ENCODE measurements around the gene TOMT.
A peak's percentile ranks its signal among the peaks of the same experiment; 100 is the strongest.

DNA sequence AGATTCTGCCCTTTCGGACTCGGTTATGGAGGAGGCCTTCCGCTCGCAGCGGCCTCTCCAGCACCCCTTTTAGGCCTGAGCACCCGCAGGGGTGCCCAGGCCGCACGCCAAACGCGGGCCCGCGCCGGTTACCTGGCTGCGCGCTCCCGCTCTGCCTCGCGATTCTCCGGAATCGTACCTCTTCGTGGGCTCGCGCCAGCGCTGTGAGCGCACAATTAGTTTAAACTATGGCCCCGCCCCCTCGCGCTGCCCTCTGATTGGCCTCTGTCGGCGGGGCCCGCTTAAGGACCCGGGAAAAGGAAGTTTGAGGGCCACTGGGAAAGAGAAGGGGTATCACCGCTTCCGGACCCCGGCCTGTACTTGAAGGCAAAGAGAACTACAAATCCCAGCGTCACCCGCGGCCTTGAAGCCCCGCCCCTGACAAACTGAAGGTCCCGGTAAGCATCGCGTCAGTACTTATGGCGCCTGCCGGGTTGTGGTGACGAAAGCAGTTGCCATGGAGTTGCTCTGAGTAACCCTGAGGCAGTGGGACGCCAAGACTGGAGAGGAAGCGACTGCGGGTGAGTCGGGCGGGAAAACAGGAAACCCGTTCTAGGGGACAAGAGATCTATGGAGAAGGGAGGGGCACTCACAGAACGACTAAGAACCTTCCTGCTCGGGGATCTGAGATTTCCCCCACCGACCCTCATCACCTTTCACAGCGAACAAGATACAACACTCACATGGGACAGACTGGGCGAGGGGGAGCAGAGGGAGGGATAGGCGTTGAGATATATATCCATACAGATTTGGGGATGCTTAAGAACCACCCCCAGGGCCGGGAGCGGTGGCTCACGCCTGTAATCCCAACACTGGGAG is 25.2 kb upstream of the TOMT start, which contains the start of the genes LRRC51 and NUMA1:
- TF ChIP-seq, protein P1, sequence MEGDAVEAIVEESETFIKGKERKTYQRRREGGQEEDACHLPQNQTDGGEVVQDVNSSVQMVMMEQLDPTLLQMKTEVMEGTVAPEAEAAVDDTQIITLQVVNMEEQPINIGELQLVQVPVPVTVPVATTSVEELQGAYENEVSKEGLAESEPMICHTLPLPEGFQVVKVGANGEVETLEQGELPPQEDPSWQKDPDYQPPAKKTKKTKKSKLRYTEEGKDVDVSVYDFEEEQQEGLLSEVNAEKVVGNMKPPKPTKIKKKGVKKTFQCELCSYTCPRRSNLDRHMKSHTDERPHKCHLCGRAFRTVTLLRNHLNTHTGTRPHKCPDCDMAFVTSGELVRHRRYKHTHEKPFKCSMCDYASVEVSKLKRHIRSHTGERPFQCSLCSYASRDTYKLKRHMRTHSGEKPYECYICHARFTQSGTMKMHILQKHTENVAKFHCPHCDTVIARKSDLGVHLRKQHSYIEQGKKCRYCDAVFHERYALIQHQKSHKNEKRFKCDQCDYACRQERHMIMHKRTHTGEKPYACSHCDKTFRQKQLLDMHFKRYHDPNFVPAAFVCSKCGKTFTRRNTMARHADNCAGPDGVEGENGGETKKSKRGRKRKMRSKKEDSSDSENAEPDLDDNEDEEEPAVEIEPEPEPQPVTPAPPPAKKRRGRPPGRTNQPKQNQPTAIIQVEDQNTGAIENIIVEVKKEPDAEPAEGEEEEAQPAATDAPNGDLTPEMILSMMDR (conservative IDR thresholded peaks at IDR 0.05; ENCODE audit: low read depth in 2 of 2), result no peak
- TF ChIP-seq EZH2 (IDR thresholded peaks at IDR 0.05; ENCODE audit: low read depth, unreplicated experiment) (no peak), POLR2AphosphoS5 (IDR thresholded peaks at IDR 0.05; ENCODE audit: low read depth) (peak; percentile 86), ZNF331 (CRISPR knock-in tag; IDR thresholded peaks at IDR 0.05; ENCODE audit: low read depth) (no peak), NANOG (IDR thresholded peaks at IDR 0.05; ENCODE audit: borderline replicate concordance) (no peak), CREB1 (CRISPR knock-in tag; IDR thresholded peaks at IDR 0.05; ENCODE audit: low read depth) (peak; percentile 94), EZH2phosphoT487 (IDR thresholded peaks at IDR 0.05; ENCODE audit: unreplicated experiment) (no peak)
- TF ChIP-seq, protein P2, sequence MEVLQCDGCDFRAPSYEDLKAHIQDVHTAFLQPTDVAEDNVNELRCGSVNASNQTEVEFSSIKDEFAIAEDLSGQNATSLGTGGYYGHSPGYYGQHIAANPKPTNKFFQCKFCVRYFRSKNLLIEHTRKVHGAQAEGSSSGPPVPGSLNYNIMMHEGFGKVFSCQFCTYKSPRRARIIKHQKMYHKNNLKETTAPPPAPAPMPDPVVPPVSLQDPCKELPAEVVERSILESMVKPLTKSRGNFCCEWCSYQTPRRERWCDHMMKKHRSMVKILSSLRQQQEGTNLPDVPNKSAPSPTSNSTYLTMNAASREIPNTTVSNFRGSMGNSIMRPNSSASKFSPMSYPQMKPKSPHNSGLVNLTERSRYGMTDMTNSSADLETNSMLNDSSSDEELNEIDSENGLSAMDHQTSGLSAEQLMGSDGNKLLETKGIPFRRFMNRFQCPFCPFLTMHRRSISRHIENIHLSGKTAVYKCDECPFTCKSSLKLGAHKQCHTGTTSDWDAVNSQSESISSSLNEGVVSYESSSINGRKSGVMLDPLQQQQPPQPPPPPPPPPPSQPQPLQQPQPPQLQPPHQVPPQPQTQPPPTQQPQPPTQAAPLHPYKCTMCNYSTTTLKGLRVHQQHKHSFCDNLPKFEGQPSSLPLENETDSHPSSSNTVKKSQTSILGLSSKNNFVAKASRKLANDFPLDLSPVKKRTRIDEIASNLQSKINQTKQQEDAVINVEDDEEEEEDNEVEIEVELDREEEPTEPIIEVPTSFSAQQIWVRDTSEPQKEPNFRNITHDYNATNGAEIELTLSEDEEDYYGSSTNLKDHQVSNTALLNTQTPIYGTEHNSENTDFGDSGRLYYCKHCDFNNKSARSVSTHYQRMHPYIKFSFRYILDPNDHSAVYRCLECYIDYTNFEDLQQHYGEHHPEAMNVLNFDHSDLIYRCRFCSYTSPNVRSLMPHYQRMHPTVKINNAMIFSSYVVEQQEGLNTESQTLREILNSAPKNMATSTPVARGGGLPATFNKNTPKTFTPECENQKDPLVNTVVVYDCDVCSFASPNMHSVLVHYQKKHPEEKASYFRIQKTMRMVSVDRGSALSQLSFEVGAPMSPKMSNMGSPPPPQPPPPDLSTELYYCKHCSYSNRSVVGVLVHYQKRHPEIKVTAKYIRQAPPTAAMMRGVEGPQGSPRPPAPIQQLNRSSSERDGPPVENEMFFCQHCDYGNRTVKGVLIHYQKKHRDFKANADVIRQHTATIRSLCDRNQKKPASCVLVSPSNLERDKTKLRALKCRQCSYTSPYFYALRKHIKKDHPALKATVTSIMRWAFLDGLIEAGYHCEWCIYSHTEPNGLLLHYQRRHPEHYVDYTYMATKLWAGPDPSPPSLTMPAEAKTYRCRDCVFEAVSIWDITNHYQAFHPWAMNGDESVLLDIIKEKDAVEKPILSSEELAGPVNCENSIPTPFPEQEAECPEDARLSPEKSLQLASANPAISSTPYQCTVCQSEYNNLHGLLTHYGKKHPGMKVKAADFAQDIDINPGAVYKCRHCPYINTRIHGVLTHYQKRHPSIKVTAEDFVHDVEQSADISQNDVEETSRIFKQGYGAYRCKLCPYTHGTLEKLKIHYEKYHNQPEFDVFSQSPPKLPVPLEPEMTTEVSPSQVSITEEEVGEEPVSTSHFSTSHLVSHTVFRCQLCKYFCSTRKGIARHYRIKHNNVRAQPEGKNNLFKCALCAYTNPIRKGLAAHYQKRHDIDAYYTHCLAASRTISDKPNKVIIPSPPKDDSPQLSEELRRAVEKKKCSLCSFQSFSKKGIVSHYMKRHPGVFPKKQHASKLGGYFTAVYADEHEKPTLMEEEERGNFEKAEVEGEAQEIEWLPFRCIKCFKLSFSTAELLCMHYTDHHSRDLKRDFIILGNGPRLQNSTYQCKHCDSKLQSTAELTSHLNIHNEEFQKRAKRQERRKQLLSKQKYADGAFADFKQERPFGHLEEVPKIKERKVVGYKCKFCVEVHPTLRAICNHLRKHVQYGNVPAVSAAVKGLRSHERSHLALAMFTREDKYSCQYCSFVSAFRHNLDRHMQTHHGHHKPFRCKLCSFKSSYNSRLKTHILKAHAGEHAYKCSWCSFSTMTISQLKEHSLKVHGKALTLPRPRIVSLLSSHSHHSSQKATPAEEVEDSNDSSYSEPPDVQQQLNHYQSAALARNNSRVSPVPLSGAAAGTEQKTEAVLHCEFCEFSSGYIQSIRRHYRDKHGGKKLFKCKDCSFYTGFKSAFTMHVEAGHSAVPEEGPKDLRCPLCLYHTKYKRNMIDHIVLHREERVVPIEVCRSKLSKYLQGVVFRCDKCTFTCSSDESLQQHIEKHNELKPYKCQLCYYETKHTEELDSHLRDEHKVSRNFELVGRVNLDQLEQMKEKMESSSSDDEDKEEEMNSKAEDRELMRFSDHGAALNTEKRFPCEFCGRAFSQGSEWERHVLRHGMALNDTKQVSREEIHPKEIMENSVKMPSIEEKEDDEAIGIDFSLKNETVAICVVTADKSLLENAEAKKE (CRISPR knock-in tag; IDR thresholded peaks at IDR 0.05), result no peak
- TF ChIP-seq, protein P3, sequence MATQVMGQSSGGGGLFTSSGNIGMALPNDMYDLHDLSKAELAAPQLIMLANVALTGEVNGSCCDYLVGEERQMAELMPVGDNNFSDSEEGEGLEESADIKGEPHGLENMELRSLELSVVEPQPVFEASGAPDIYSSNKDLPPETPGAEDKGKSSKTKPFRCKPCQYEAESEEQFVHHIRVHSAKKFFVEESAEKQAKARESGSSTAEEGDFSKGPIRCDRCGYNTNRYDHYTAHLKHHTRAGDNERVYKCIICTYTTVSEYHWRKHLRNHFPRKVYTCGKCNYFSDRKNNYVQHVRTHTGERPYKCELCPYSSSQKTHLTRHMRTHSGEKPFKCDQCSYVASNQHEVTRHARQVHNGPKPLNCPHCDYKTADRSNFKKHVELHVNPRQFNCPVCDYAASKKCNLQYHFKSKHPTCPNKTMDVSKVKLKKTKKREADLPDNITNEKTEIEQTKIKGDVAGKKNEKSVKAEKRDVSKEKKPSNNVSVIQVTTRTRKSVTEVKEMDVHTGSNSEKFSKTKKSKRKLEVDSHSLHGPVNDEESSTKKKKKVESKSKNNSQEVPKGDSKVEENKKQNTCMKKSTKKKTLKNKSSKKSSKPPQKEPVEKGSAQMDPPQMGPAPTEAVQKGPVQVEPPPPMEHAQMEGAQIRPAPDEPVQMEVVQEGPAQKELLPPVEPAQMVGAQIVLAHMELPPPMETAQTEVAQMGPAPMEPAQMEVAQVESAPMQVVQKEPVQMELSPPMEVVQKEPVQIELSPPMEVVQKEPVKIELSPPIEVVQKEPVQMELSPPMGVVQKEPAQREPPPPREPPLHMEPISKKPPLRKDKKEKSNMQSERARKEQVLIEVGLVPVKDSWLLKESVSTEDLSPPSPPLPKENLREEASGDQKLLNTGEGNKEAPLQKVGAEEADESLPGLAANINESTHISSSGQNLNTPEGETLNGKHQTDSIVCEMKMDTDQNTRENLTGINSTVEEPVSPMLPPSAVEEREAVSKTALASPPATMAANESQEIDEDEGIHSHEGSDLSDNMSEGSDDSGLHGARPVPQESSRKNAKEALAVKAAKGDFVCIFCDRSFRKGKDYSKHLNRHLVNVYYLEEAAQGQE (IDR thresholded peaks at IDR 0.05; ENCODE audit: unreplicated experiment), result peak; percentile 21
- TF ChIP-seq, protein P4, sequence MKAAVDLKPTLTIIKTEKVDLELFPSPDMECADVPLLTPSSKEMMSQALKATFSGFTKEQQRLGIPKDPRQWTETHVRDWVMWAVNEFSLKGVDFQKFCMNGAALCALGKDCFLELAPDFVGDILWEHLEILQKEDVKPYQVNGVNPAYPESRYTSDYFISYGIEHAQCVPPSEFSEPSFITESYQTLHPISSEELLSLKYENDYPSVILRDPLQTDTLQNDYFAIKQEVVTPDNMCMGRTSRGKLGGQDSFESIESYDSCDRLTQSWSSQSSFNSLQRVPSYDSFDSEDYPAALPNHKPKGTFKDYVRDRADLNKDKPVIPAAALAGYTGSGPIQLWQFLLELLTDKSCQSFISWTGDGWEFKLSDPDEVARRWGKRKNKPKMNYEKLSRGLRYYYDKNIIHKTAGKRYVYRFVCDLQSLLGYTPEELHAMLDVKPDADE (IDR thresholded peaks at IDR 0.05), result peak; percentile 77

Measured in GM23338 (cell line).